SU-DHL-6 (cell line): ENCODE data around the gene BPIFA2.

ENCODE experiments used
- CTCF ChIP-seq: fragments of 200-600 bp; sonication (generic); IDR thresholded peaks from one replicate; pipeline ENCODE4 v1.5.1; 2017; ENCODE audit warnings: antibody characterized with exemption, mild to moderate bottlenecking, low read length, moderate library complexity; ENCODE audit not compliant: insufficient read depth, poor library complexity, severe bottlenecking
- EZH2phosphoT487 ChIP-seq: fragments of 200-600 bp; sonication (generic), shearing (Covaris generic); conservative IDR thresholded peaks from 2 replicates; pipeline ENCODE4 v1.6.1; 2018; ENCODE audit warnings: mild to moderate bottlenecking, antibody characterized with exemption, low read length, moderate library complexity, mixed read lengths

- TF ChIP-seq CTCF (no peak), EZH2phosphoT487 (no peak)
Observed at GRCh38 chr20:33159713-33160112, 8.2 kb upstream of the BPIFA2 start.
